ENCODE measurements around the gene LGSN.

LGSN gene

DNA sequence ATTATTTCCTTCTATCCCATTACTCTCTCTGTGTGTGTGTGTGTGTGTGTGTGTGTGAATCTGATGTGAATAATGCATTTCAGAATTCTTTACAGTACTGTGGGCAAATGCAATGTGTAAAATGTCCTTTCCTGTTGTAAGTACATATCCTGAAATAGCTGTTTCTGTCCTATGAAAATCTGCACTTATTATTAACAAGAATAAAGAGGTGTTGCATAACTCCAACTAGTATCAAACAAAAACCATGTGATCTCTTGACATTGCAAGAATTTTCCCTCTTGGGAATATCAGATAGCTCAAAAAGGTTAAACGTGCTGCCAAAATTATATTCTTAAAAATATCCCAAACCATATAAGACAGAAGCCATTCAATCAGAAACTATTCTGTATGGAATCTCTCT lies 52.0 kb downstream of the LGSN start:
- H3K4me3 ChIP-seq (ENCODE audit: low read length): no peak overlapping the region
- TF ChIP-seq, protein P1, sequence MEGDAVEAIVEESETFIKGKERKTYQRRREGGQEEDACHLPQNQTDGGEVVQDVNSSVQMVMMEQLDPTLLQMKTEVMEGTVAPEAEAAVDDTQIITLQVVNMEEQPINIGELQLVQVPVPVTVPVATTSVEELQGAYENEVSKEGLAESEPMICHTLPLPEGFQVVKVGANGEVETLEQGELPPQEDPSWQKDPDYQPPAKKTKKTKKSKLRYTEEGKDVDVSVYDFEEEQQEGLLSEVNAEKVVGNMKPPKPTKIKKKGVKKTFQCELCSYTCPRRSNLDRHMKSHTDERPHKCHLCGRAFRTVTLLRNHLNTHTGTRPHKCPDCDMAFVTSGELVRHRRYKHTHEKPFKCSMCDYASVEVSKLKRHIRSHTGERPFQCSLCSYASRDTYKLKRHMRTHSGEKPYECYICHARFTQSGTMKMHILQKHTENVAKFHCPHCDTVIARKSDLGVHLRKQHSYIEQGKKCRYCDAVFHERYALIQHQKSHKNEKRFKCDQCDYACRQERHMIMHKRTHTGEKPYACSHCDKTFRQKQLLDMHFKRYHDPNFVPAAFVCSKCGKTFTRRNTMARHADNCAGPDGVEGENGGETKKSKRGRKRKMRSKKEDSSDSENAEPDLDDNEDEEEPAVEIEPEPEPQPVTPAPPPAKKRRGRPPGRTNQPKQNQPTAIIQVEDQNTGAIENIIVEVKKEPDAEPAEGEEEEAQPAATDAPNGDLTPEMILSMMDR (conservative IDR thresholded peaks at IDR 0.05; ENCODE audit: low read length): no peak
- no peak for DNase-seq (ENCODE audit: low read depth)

DNA sequence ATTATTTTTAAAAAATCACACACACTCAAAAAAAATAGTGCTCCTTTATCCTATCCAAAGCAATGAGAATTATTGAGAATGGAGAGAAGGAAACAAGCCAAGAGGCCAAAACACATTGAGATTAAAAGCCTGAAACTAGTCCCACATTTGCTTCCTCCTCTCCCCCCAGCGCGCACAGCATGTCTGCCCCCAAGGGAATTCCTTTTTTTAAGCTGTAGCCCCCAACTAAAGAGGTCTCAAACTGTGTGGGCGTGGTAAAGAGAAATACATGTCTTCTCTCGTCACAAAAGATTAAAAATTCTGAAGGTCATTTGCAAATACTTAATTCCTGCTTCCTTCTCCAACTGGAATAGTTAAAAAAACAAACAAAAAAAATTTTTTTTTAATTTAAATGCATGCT lies 52.7 kb downstream of the LGSN start:
- TF ChIP-seq, protein P1 (conservative IDR thresholded peaks at IDR 0.05; ENCODE audit: low read length): no peak
- DNase-seq (ENCODE audit: low read depth): no peak
- no peak overlapping the region for H3K4me3 ChIP-seq (ENCODE audit: low read length)

DNA sequence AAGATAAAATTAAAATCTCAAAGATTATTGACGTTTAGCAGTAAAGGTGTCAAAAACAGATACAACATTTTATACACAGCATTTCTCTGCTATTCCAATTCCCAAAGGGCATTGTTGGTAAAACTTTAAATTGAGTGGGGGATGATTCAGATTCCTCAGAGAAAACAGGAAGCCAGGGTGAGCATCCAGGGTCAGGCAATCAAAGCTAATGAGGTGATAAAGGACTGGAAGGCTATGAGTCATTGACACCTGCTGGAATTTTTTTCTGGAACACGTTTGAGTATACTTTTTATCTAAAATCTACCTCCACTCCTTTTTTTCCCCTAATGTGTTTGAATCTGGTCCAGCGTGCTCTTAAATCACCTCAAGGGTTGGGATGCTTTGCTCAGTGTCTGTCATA lies 56.3 kb downstream of the LGSN start:
- DNase-seq (ENCODE audit: low read depth): no peak
- no peak overlapping the region for H3K4me3 ChIP-seq (ENCODE audit: low read length)
- TF ChIP-seq, protein P1 (conservative IDR thresholded peaks at IDR 0.05; ENCODE audit: low read length): no peak

DNA sequence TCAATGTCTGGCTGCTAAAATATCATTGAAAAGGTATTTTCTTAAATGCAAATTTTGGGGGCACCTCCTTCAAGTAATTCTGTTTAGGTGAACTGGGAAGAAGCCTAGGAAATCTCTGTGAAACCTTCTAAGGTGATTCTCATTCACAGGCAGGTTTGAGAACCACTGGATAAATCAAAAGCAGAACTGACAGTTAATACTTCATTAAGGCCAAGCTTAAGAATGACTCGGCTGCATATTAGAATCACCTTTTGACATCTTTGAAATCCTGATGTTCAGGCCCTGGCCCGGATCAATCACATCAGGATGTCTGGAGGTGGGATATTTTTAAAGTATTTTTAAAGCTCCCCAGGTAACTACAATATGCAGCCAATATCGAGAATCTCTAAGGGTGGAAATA lies 58.0 kb downstream of the LGSN start:
- no peak for DNase-seq (ENCODE audit: low read depth)
- no peak overlapping the region for H3K4me3 ChIP-seq (ENCODE audit: low read length)
- TF ChIP-seq, protein P1 (conservative IDR thresholded peaks at IDR 0.05; ENCODE audit: low read length): no peak

DNA sequence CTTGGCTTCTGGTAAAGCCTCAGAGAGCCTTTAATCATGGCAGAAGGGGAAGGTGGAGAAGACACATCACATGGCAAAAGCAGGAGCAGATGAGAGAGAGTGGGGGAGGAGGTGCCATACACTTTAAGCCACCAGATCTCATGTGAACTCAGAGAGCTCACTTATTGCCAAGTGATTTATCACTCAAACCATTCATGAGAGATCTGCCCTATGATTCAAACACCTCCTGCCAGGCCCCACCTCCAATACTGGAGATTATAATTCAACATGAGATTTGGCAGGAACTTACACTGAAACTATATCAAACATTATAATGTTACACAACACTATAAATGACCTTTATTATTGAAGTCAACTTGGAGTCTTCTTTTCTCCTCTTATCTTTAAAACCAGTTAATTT lies 60.6 kb downstream of the LGSN start:
- no peak overlapping the region for H3K4me3 ChIP-seq (ENCODE audit: low read length)
- TF ChIP-seq, protein P1 (conservative IDR thresholded peaks at IDR 0.05; ENCODE audit: low read length): no peak
- DNase-seq (ENCODE audit: low read depth): no peak

GRCh38 chr6:63249875-63250482 lies 69.8 kb downstream of the LGSN start:
- TF ChIP-seq, protein P1 (conservative IDR thresholded peaks at IDR 0.05; ENCODE audit: low read length): no peak
- H3K4me3 ChIP-seq (ENCODE audit: low read length): no peak overlapping the region

DNA sequence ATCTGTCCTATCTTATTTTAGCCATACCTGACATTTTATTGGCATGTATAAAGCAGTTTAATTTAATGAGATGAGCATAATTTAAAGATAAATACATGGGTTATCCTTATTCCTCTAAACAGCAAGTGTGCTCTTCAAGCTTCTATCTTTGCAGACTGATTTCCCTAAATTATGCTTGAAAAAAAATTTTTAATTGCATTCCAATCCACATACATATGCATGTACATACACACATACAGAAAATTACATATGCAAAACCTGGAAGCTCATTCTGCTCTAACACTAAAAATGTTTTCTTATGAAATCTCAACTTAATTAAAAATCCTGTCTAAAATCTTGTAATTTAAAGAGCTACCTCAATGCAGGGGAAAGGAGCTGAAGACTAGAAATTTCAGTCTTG lies 73.2 kb downstream of the LGSN start:
- no peak for DNase-seq (ENCODE audit: low read depth)
- no peak overlapping the region for H3K4me3 ChIP-seq (ENCODE audit: low read length)
- TF ChIP-seq, protein P1 (conservative IDR thresholded peaks at IDR 0.05; ENCODE audit: low read length): no peak

More at GRCh38 chr6:63249875-63250482, 69.8 kb downstream of the LGSN start:
- DNase-seq (ENCODE audit: low read depth): no peak

Measured in AG10803 (cell line).